Stimulated activated effector memory CD8-positive, alpha-beta T cell treated with anti-CD3 and anti-CD28 coated beads, Interleukin-12 subunit alpha, Interleukin-12 subunit beta, amount 100 ng/mL, for 72 hours (primary cell): ENCODE results near the gene OTULINL.
A peak's percentile ranks its signal among the peaks of the same experiment; 100 is the strongest.

Experiments
- ATAC-seq: fragments of 150-1000 bp; cut with Tn5 transposase; 2 replicates; pipeline ENCODE4 v1.10.0; 2021
- DNase-seq, 2 donors: peaks; one replicate each; pipeline ENCODE4 v3.0.0; 2021 to 2022; ENCODE audit warnings: low spot score in 2 of 2
- H3K27ac Mint-ChIP-seq: one replicate; pipeline ENCODE4 v1.8.0; 2022; ENCODE audit warnings: mild to moderate bottlenecking, mixed read lengths
- H3K36me3 Mint-ChIP-seq: one replicate; pipeline ENCODE4 v1.8.0; 2022; ENCODE audit warnings: mild to moderate bottlenecking, mixed read lengths
- H3K4me1 Mint-ChIP-seq: one replicate; pipeline ENCODE4 v1.8.0; 2022; ENCODE audit warnings: mixed read lengths
- H3K4me3 Mint-ChIP-seq: one replicate; pipeline ENCODE4 v1.8.0; 2022; ENCODE audit warnings: mild to moderate bottlenecking, mixed read lengths
- H3K9me3 Mint-ChIP-seq: one replicate; pipeline ENCODE4 v1.8.0; 2022; ENCODE audit warnings: mixed read lengths

OTULINL gene

DNA sequence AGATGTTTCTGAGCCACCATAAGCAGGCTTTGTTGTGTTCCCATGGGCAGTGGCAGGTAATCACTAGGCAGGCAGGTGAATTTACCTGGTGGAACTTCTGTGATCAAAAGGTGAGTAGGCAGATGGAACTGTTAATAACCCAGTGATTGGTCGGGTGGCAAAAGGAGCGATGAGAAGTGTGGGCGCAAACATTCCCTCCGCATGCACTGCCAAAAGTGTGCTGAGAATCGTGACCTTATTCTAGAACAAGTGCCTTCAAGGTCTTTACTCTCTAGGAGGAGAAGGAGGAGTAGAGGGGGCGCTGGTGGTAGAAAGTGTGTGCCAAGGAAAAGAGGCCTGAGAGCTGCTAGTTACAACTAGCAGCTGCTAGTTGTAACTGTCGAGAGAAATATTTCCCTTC lies 3.3 kb downstream of the OTULINL start:
- ATAC-seq (no peak), DNase-seq (no peak)
- no peak overlapping the region for H3K4me3 Mint-ChIP-seq
- no peaks in the 10 kb centered on the region for H3K36me3 Mint-ChIP-seq
- no peak overlapping the region for H3K27ac Mint-ChIP-seq
- H3K4me1 Mint-ChIP-seq = peaks cover 51% of the 10 kb centered on the region
- no peaks in the 10 kb centered on the region for H3K9me3 Mint-ChIP-seq

DNA sequence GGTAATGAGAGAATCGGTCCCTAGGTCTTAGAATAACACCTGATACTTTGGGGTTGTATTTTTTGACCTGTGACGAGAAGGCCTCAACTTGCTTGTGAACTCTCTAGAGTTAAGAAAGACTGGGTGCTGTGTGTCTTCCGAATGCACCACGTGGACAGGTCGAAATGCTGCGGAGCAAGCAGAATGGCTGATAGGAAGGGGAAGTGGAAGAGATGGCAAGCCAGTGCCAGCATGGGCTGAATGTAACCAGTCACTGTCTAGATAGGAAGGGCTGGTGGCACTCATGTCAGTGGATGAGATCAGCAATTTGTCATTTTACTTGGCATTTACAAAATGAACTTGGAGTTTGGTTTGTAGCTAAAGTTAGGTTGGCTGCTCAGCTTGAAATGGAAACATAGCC lies 5.6 kb downstream of the OTULINL start:
- no peaks in the 10 kb centered on the region for H3K9me3 Mint-ChIP-seq
- H3K4me1 Mint-ChIP-seq = peaks cover 68% of the 10 kb centered on the region
- ATAC-seq (no peak), DNase-seq (no peak)
- no peak overlapping the region for H3K27ac Mint-ChIP-seq
- H3K36me3 Mint-ChIP-seq = no peaks in the 10 kb centered on the region
- no peak overlapping the region for H3K4me3 Mint-ChIP-seq

DNA sequence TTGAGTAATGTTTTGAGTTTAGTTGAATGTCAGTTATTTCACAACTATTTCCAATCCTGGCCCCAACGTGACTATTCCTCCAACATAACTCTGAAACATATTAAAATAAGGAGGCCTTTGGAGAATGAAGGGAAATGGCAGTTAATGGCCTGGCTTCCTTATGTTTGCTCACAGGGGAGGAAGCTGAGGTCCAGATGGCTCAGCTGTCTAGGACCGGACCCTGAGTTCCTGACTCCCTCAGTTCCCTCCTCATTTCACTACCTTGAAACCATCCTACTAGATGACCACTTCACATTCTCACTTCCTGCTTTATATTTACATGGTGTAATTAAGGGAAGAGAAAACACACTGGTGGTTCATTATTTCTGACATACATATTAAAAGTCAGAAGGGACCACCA lies 6.6 kb downstream of the OTULINL start:
- no peak for ATAC-seq
- Mint-ChIP-seq H3K4me1 (peaks cover 73% of the 10 kb centered on the region), H3K27ac (no peak overlapping the region), H3K4me3 (no peak overlapping the region), H3K9me3 (no peaks in the 10 kb centered on the region), H3K36me3 (no peaks in the 10 kb centered on the region)
- no peak for DNase-seq

DNA sequence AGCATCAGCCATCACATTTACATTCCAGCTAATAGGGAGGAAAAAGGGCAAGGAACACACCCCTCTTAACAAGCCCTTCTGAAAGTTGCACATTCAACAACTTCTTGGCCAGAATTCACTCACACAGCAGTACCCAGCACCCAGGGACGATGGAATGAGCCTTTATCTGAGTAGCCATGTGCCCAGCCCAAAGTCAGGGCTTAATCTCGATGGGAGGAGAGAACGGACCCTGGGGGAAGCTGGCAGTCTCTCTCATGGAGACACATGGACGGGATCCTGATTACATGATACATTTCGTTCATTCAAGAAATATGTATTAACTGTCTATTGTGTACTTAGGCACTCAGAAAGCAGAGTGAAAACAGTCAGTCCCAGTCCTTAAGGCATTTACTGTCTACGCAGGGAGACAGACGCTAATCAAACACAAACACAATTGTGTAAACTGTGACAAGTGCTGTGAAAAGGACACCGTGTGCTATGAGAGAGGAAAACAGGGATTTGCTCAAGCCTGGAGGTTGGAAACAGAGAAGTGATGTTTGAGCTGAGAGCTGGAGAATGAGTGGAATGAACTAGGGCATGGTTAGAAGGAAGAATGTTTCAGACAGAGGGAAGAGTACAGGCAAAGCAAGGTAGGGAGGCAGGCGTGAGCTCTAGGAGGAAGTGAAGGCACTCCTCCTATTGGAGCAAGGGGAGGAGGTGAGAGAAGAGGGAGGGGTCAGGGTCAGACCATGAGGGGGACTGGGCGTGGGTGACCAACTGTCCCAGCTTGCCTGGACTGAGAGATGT lies 7.4 kb downstream of the OTULINL start:
- no peaks in the 10 kb centered on the region for H3K9me3 Mint-ChIP-seq
- peaks cover 81% of the 10 kb centered on the region for H3K4me1 Mint-ChIP-seq
- no peak for ATAC-seq
- no peak overlapping the region for H3K4me3 Mint-ChIP-seq
- H3K36me3 Mint-ChIP-seq = no peaks in the 10 kb centered on the region
- DNase-seq = no peak
- H3K27ac Mint-ChIP-seq = peak overlapping the region; percentile 85

DNA sequence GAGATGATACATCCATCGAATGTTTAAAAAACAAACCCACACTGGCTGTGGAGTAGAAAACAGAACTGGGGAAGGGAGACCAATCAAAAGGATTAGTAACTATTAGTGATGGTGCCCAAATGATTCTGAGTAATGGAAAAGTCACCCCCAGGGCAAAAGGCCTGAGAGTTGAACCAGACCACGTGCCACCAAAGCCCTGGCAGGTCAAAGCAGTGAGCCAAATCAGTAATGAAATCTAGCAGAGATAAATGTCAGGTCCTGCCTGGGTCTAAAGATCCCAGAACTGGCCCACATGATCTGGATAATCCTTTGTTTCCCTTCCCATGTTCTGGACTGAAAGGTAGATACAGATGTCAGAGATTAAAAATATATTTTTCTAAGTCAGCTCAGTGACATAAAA lies 9.4 kb downstream of the OTULINL start:
- Mint-ChIP-seq H3K9me3 (no peaks in the 10 kb centered on the region), H3K27ac (peak overlapping the region; percentile 20), H3K4me3 (no peak overlapping the region), H3K36me3 (no peaks in the 10 kb centered on the region), H3K4me1 (peaks cover 91% of the 10 kb centered on the region)
- no peak for ATAC-seq
- DNase-seq = no peak

DNA sequence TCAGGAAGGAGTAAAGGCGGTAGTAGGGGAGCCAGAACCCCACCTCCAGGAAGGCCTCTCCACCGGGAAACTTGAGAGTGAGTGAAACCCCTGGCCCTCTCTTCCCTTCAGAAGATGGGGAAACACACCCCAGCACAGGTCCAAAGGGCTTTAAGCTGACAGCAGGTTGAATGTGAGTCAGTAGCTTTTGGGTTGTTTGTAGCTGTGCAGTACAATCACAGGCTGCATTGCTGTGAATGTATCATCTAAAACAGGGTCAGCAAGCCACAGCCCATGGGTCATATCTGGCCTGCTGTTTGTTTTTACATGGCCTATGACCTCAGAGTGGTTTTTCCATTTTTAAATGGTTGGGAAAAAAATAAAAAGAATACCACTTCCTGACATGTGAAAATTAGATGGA lies 10.0 kb downstream of the OTULINL start:
- H3K9me3 Mint-ChIP-seq = no peaks in the 10 kb centered on the region
- ATAC-seq (peak; percentile 57), DNase-seq (no peak)
- no peak overlapping the region for H3K27ac Mint-ChIP-seq
- peaks cover 94% of the 10 kb centered on the region for H3K4me1 Mint-ChIP-seq
- H3K4me3 Mint-ChIP-seq = no peak overlapping the region
- no peaks in the 10 kb centered on the region for H3K36me3 Mint-ChIP-seq

DNA sequence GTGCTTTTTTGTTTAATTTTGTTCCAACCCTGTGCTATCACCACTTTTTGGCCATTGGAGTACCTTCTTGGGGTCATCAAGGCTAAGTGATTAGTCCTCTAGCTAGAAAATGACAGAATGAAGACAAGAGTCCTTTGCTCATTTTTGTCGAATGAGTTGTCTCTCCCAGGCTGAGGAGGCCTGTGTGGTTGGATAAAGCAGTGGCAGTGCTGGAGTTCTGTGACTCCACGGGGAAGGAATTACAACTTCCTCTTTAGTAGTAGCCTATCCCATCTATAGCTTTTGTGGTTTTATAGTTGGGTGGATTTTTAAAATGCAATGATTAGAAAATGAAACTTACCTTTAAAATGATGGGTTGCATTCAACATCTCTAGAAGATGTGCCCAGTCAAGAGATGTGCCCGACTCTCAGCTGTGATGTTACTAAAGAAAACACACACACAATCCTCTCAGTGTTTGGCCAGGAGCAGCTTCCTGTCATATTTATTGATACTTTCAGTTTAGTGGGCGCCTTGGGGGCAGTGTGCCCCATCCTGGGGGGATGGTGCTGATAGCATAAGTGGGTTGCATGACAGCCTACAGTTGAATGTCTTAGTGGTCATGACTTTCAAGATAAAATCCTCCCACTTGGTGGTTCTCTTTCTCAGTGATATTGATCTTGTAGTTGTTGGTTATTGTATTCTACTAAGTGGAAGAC lies 11.9 kb downstream of the OTULINL start:
- Mint-ChIP-seq H3K27ac (peak overlapping the region; percentile 72), H3K4me3 (peak overlapping the region; percentile 66), H3K9me3 (no peaks in the 10 kb centered on the region), H3K4me1 (peaks cover 95% of the 10 kb centered on the region), H3K36me3 (no peaks in the 10 kb centered on the region)
- ATAC-seq (peak; percentile 76), DNase-seq (no peak)

DNA sequence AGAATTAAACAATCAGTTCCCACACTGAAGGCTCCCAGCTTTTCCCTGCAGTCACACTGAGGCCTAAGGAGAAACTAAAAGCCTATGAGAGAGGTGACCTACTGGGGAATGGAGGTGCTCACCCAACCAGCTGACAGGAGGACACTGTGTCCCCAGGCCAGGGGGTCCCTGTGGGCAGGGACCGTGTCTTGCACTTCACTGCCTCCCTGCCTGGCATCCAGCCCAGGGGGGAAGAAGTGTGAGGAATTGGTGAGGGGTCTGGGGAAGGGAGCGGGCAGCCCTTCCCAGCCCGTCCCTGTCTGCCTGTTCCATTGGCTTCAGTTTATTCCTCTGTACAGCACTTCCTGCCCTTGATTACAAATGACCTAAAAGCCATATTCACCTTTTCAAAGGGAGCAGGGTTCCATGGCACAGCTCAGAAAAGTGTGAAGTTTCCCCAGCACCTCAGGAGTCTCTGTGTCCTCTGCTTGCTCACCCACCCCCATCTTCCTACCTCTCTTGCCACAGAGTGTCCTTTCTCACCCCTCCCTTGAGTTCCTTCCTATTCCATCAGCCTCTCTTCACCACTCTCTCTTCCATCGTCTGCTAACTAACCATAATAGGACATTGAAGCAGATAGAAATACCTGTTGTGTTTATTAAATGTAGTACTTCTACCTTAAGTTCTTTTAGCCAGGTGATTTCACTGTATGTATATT lies 12.9 kb downstream of the OTULINL start:
- no peaks in the 10 kb centered on the region for H3K9me3 Mint-ChIP-seq

DNA sequence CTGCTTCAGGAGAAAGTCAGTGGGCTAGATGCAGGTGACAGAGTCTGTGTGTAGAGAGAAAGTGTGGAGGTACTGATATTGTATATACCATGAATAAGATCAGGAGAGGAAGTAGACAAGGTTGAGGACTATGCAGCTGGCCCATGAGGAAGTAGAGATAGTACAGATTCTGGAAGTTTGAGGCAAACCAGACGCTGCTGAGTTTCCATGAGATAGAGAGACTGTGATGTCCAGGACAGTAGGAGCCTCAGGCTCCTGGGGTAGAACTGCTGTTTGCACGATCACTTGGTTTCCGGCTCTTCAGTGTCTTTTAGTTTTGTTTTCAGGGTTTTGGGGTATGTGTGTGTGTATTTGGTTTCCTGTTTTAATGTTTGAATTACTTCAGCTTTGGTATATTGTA lies 13.6 kb downstream of the OTULINL start:
- DNase-seq (peak in 1 of 2 donors; percentile 64), ATAC-seq (peak; percentile 67)
- H3K27ac Mint-ChIP-seq = peak overlapping the region; percentile 72
- H3K4me3 Mint-ChIP-seq = peak overlapping the region; percentile 66
- H3K9me3 Mint-ChIP-seq = no peaks in the 10 kb centered on the region
- H3K36me3 Mint-ChIP-seq = no peaks in the 10 kb centered on the region
- H3K4me1 Mint-ChIP-seq = peaks cover 82% of the 10 kb centered on the region

More for the DNA sequence above, 12.9 kb downstream of the OTULINL start:
- H3K4me1 Mint-ChIP-seq = peaks cover 85% of the 10 kb centered on the region
- peak overlapping the region; percentile 72 for H3K27ac Mint-ChIP-seq
- no peak for DNase-seq
- peak overlapping the region; percentile 66 for H3K4me3 Mint-ChIP-seq
- peak; percentile 25 for ATAC-seq
- no peaks in the 10 kb centered on the region for H3K36me3 Mint-ChIP-seq

DNA sequence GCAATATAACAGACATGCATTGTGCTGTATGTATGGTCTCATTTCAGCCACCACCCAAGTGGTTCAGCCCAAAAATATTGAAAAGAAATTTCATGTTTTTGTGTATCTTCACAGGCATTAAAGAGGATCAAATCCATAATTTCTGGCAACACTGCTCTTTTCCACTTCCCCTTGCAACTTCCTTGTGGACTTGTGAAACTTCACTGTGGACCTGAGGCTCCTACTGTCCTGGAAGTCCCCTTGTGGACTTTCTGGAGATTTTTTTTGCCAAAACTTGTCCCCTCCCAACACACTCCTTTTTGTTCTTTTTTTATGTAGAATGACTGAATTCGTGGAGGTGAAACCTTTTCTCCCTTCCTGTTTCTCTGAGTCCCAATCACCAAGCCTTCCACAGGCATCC lies 14.3 kb downstream of the OTULINL start:
- peaks cover under 1% of the 10 kb centered on the region for H3K36me3 Mint-ChIP-seq

DNA sequence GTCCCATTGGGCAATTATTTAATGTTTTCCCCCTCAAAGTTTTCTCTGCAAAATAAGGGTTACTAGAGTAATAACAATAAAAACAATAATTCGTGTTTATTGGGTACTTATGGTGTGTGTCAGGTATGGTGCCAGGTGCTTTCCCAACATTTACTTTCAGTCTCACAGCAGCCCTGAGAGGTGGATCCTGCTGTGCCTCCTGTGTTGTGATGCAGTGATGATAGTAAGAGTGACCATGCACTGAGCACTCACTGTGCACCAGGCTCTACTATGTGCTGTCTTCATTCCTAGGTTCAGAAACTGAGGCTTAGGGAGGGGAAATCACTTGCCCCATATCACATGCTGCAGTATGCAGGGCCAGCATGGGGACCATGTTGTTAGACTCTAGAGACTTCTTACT lies 15.5 kb downstream of the OTULINL start:
- Mint-ChIP-seq H3K9me3 (no peaks in the 10 kb centered on the region), H3K27ac (no peak overlapping the region), H3K4me3 (no peak overlapping the region), H3K4me1 (peaks cover 63% of the 10 kb centered on the region), H3K36me3 (peaks cover 13% of the 10 kb centered on the region)
- DNase-seq = no peak
- ATAC-seq = no peak

More for the DNA sequence above, 14.3 kb downstream of the OTULINL start:
- DNase-seq = no peak
- Mint-ChIP-seq H3K4me3 (peak overlapping the region; percentile 66), H3K4me1 (peaks cover 75% of the 10 kb centered on the region), H3K9me3 (no peaks in the 10 kb centered on the region), H3K27ac (no peak overlapping the region)
- no peak for ATAC-seq

DNA sequence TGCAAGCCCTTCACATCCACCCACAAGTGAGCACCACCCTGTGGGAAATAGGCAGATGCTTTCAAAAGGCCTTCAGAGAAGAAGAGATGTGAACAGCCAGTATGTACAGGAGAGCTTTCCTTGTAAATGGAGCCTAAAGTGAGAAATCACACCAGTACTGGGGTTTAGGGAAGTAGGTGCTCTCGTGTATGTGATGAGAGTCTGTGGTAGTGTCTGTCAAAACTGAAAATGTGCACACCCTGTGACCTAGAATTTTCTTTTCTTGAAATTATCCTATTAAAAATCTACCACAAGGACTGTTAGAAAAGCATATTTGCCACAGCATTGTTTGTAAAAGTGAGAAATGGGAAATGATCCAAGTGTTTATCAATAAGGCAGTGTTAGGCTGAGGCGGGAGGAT lies 16.6 kb downstream of the OTULINL start:
- Mint-ChIP-seq H3K27ac (peak overlapping the region; percentile 80), H3K4me1 (peaks cover 52% of the 10 kb centered on the region), H3K9me3 (no peaks in the 10 kb centered on the region), H3K36me3 (peaks cover 23% of the 10 kb centered on the region), H3K4me3 (no peak overlapping the region)
- no peak for DNase-seq
- ATAC-seq = no peak

DNA sequence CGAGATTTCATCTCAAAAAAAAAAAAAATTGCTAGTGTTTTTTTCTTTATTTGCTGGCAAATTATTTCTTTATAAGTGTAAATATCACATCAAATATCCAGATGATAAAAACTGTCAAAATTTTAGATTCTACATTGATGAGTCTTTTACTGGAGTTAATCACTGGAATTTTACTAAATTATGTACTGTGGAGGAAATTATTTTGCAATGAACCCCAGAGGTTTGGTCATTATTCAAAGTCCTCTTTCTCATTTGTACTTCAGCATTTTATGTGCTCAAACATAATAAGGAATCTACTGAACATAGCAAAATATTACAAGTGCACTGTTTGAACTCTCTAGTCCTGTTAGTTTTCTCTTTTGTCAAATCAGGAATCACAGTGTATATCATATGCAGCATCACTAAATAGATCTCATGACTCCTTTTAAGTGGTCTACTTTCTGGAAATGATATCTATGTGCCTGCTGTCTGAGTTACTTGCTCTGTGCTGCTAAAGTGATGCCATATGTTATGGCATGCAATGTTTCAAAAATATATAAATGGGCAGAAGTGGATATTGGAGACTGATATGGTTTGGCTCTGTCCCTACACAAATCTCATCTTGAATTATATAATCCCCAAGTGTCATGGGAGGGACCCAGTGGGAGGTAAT lies 18.0 kb downstream of the OTULINL start:
- no peak for DNase-seq
- Mint-ChIP-seq H3K4me1 (peaks cover 38% of the 10 kb centered on the region), H3K36me3 (peaks cover 29% of the 10 kb centered on the region), H3K27ac (no peak overlapping the region), H3K9me3 (no peaks in the 10 kb centered on the region), H3K4me3 (no peak overlapping the region)
- peak; percentile 39 for ATAC-seq

DNA sequence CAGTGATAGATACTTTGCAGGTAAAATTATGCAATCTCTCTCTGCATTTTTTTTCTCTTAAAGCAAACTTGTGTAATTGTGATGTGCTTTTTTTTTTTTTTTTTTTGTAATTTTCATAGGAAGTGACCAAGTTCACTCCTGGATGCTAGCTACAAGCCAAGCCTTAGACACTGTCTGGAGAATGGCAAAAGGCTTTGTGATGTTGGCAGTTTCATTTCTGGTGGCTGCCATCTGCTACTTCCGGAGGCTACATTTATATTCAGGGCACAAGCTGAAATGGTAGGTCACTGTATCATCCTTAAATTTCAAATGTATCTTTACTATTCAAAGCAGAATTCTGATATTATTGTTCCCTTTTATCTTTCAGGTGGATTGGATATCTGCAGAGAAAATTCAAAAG lies 19.3 kb downstream of the OTULINL start:
- no peak for ATAC-seq
- Mint-ChIP-seq H3K4me3 (no peak overlapping the region), H3K9me3 (no peaks in the 10 kb centered on the region), H3K4me1 (peaks cover 26% of the 10 kb centered on the region), H3K27ac (no peak overlapping the region), H3K36me3 (peaks cover 29% of the 10 kb centered on the region)
- DNase-seq = no peak

DNA sequence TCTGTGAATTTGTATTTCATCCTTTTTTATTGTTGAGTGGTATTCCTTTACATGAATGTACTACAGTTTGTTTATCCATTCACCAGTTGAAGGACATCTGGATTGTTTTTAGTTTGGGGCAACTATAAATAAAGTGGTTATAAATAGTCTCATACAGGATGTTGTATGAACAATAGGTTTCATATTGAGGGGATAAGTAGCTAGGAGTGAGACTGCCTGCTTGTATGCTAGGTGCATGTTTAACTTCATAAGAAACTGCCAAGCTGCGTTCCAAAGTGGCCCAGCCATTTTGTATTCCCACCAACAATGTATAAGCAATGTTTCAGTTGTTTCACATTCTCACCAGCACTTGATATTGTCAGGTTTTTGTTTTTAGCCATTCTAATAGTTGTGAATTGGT lies 21.5 kb downstream of the OTULINL start:
- Mint-ChIP-seq H3K36me3 (peaks cover 39% of the 10 kb centered on the region), H3K4me3 (no peak overlapping the region), H3K4me1 (peaks cover 3% of the 10 kb centered on the region), H3K27ac (no peak overlapping the region), H3K9me3 (no peaks in the 10 kb centered on the region)
- DNase-seq (no peak), ATAC-seq (no peak)
